ENCODE results near the gene EYA2. TPM values are rescaled to one million over a fixed set of nuclear protein-coding genes. Genes with fewer than 3 reads are reported as not detected.

The EYA2 gene
- total and polyA plus RNA-seq, 2 of the 4 experiments (the other 2 are of a cell fraction), result 2.3 to 5.4 TPM

- Histone ChIP-seq H4K20me1 (ENCODE audit: insufficient read depth, low read length) (no peaks in the 10 kb centered on the region), H2BK15ac (ENCODE audit: low read depth, low read length) (no peak overlapping the region), H2BK120ac (ENCODE audit: low read depth, low read length) (no peak overlapping the region), H3K9ac (ENCODE audit: low read depth, low read length) (no peak overlapping the region), H3K56ac (ENCODE audit: extremely low read depth, insufficient read depth, low read length) (no peak overlapping the region), H3K4me1 (ENCODE audit: control insufficient read depth, insufficient read depth, low read length) (peaks cover 2% of the 10 kb centered on the region; the same call in 1 of the 2 replicates), H2BK20ac (ENCODE audit: low read depth, low read length) (no peak overlapping the region), H3K4me2 (ENCODE audit: low read depth, low read length) (no peak overlapping the region), H2AFZ (replicated peaks; ENCODE audit: low read length, poor library complexity) (no peak overlapping the region), H4K8ac (ENCODE audit: low read depth in 2 of 2, low read length in 2 of 2) (no peak overlapping the region), H3K23ac (ENCODE audit: low read depth, low read length) (no peak overlapping the region), H4K5ac (ENCODE audit: low read depth, low read length) (no peak overlapping the region), H3K27ac (ENCODE audit: insufficient read depth, low read length) (no peak overlapping the region), H3K27me3 (ENCODE audit: control insufficient read depth, insufficient read depth, low read length) (no peaks in the 10 kb centered on the region), H2AK9ac (replicated peaks; ENCODE audit: low read depth, low read length, poor library complexity) (no peak overlapping the region), H3K9me3 (ENCODE audit: control insufficient read depth, insufficient read depth, low read length) (no peaks in the 10 kb centered on the region), H2AK5ac (ENCODE audit: low read depth, low read length) (no peak overlapping the region), H3K4ac (ENCODE audit: low read depth, low read length) (no peak overlapping the region), H3K79me1 (ENCODE audit: low read depth in 1 of 2, low read length in 2 of 2) (no peaks in the 10 kb centered on the region), H3K9me1 (ENCODE audit: insufficient read depth, low read length) (no peaks in the 10 kb centered on the region), H2BK5ac (ENCODE audit: low read depth, low read length, poor library complexity, severe bottlenecking) (no peak overlapping the region), H3K14ac (replicated peaks; ENCODE audit: low read depth, low read length) (no peak overlapping the region), H3K4me3 (ENCODE audit: insufficient read depth, low read depth, low read length) (no peak overlapping the region), H3K18ac (ENCODE audit: low read depth, low read length) (no peak overlapping the region), H4K91ac (ENCODE audit: insufficient read depth, low read depth, low read length) (no peak overlapping the region), H3K36me3 (ENCODE audit: control insufficient read depth, insufficient read depth, low read length) (no peaks in the 10 kb centered on the region)
- intact Hi-C loops (cut with micrococcal nuclease), result no loop called here
- no peak for ATAC-seq (ENCODE audit: low read depth)
- in situ Hi-C loops (cut with MboI; ENCODE audit: low sequenced_read_pairs), result no loop called here
- CTCF ChIA-PET, result no interaction called here
- peak; percentile 66 for DNase-seq
- BruUV-seq (replicated peaks), result no TSS peak
- TF ChIP-seq NFE2L2 (IDR thresholded peaks at IDR 0.05; ENCODE audit: low read depth, low read length), result no peak
- TF ChIP-seq ELK1 (IDR thresholded peaks at IDR 0.05; ENCODE audit: borderline replicate concordance, low read depth, low read length), result no peak
- no peak for TF ChIP-seq BHLHE40 (IDR thresholded peaks at IDR 0.05; ENCODE audit: low read depth, low read length)
- TF ChIP-seq, protein P1, sequence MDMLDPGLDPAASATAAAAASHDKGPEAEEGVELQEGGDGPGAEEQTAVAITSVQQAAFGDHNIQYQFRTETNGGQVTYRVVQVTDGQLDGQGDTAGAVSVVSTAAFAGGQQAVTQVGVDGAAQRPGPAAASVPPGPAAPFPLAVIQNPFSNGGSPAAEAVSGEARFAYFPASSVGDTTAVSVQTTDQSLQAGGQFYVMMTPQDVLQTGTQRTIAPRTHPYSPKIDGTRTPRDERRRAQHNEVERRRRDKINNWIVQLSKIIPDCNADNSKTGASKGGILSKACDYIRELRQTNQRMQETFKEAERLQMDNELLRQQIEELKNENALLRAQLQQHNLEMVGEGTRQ (IDR thresholded peaks at IDR 0.05; ENCODE audit: low read depth, low read length), result no peak
- TF ChIP-seq CHD1 (IDR thresholded peaks at IDR 0.05; ENCODE audit: low read depth, low read length), result no peak
- TF ChIP-seq MAFK (IDR thresholded peaks at IDR 0.05; ENCODE audit: low read depth, low read length), result no peak
- TF ChIP-seq SMC3 (IDR thresholded peaks at IDR 0.05; ENCODE audit: low read depth, low read length), result no peak
- TF ChIP-seq MXI1 (IDR thresholded peaks at IDR 0.05; ENCODE audit: borderline replicate concordance, low read depth, low read length), result no peak
- dilution Hi-C loops (cut with HindIII; ENCODE audit: low sequenced_read_pairs, unreplicated experiment), result no loop called here
- POLR2A ChIA-PET (ENCODE audit: unreplicated experiment), result no interaction called here
- WGBS, 2 experiments (ENCODE audit: extremely low coverage in 2 of 2, insufficient read length in 1 of 2), result 17% methylated on average over 2 of the region's 13 CpGs; no CpG with 5 or more reads in 1 of the 2 experiments
Observed at GRCh38 chr20:47055699-47056369, 161.2 kb downstream of the EYA2 start.

All from IMR-90 (cell line).